ENCODE results near the gene RASGRP4.
"Not testable (repeated sequence)": the region's sequence is repeated elsewhere in the genome, so short reads cannot be mapped to it uniquely, and the experiment has no call there.

Gene RASGRP4, protein sequence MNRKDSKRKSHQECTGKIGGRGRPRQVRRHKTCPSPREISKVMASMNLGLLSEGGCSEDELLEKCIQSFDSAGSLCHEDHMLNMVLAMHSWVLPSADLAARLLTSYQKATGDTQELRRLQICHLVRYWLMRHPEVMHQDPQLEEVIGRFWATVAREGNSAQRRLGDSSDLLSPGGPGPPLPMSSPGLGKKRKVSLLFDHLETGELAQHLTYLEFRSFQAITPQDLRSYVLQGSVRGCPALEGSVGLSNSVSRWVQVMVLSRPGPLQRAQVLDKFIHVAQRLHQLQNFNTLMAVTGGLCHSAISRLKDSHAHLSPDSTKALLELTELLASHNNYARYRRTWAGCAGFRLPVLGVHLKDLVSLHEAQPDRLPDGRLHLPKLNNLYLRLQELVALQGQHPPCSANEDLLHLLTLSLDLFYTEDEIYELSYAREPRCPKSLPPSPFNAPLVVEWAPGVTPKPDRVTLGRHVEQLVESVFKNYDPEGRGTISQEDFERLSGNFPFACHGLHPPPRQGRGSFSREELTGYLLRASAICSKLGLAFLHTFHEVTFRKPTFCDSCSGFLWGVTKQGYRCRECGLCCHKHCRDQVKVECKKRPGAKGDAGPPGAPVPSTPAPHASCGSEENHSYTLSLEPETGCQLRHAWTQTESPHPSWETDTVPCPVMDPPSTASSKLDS

DNA sequence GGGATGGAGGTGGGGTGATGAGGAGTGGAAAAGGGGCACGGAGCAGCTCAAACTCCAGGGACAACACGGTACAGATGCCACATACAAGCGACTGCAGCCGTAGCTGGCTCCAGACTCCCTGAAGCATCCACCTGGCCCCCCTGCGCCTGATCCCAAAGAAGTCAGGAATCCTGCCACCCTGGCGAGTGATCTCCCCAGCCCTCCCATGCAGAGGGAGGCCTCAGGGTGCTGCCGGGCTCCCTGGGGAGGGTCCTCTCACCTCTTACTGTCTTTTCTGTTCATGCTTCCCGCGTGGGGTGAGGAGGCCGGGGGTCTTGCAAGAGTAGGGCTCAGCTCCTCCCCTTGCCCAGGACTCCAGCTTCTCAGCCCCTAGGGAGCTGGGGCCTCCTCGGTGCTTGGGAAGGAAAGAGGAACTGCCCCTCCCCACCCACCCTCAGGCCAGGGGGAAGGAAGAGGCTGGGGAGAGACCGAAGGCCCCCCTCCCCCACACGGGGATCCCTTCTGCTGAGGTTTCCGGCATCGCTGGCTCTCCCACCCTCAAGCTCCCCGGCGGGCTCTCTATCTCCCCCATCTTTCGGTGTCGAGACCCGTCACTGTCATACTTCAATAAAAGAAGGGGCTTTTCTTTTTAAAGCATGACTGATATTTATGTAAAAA is at the start of gene RASGRP4:
RASGRP4 (minus strand) TSS at position 410 of the 657 bp plus-strand sequence; CDS start at position 282, 128 bp downstream.
- no peak for DNase-seq (ENCODE audit: low read depth)
- no peak within 1 kb of the TSS for H3K4me3 ChIP-seq (ENCODE audit: low read length)
- TF ChIP-seq, protein P1, sequence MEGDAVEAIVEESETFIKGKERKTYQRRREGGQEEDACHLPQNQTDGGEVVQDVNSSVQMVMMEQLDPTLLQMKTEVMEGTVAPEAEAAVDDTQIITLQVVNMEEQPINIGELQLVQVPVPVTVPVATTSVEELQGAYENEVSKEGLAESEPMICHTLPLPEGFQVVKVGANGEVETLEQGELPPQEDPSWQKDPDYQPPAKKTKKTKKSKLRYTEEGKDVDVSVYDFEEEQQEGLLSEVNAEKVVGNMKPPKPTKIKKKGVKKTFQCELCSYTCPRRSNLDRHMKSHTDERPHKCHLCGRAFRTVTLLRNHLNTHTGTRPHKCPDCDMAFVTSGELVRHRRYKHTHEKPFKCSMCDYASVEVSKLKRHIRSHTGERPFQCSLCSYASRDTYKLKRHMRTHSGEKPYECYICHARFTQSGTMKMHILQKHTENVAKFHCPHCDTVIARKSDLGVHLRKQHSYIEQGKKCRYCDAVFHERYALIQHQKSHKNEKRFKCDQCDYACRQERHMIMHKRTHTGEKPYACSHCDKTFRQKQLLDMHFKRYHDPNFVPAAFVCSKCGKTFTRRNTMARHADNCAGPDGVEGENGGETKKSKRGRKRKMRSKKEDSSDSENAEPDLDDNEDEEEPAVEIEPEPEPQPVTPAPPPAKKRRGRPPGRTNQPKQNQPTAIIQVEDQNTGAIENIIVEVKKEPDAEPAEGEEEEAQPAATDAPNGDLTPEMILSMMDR (IDR thresholded peaks at IDR 0.05; ENCODE audit: insufficient read depth, low read depth, low read length, missing control alignments), result no peak

- DNase-seq (ENCODE audit: low read depth), result no peak
- TF ChIP-seq, protein P1 (IDR thresholded peaks at IDR 0.05; ENCODE audit: insufficient read depth, low read depth, low read length, missing control alignments), result no peak
- no peak overlapping the region for H3K4me3 ChIP-seq (ENCODE audit: low read length)
Observed at GRCh38 chr19:38475176-38475575, 49.2 kb upstream of the RASGRP4 start.

GRCh38 chr19:38473201-38473600 is 47.2 kb upstream of the RASGRP4 start:
- no peak overlapping the region for H3K4me3 ChIP-seq (ENCODE audit: low read length)
- TF ChIP-seq, protein P1 (IDR thresholded peaks at IDR 0.05; ENCODE audit: insufficient read depth, low read depth, low read length, missing control alignments), result no peak
- no peak for DNase-seq (ENCODE audit: low read depth)

- DNase-seq (ENCODE audit: low read depth); H3K4me3 ChIP-seq (ENCODE audit: low read length): not testable (repeated sequence)
Observed at GRCh38 chr19:38472725-38473124, 46.7 kb upstream of the RASGRP4 start.

DNA sequence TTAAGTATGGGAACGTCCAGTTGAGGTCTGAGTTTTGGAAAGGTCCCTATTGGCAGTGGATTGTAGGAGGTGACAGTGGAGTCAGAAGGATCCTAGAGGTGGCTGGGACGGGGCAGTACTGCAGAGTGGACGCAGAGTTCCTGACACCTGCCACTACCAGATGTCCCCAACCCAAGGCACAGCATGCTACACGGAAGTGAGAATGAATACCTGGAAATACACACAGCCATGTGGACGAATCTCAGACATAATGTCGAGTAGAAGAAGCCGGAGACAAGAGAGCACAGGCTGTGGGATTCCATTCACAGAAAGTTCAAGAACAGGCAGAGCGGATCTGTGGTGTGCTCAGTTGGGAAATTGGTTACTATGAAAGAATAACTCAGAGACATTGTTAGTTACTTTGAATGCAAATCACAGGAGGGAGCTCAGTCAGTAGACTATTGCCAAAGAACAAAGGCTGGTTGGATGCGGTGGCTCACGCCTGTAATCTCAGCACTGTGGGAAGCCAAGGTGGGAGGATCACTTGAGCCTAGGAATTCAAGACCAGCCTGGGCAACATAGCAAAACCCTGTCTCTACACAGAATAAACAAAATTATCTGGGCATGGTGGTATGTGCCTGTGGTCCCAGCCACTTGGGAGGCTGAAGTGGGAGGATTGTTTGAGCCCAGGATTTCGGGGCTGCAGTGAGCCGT is 44.9 kb upstream of the RASGRP4 start:
- TF ChIP-seq, protein P1 (IDR thresholded peaks at IDR 0.05; ENCODE audit: insufficient read depth, low read depth, low read length, missing control alignments), result no peak
- H3K4me3 ChIP-seq (ENCODE audit: low read length), result no peak overlapping the region
- no peak for DNase-seq (ENCODE audit: low read depth)

- no peak overlapping the region for H3K4me3 ChIP-seq (ENCODE audit: low read length)
- TF ChIP-seq, protein P1 (IDR thresholded peaks at IDR 0.05; ENCODE audit: insufficient read depth, low read depth, low read length, missing control alignments), result no peak
- no peak for DNase-seq (ENCODE audit: low read depth)
Observed at GRCh38 chr19:38469151-38469550, 43.1 kb upstream of the RASGRP4 start.
